ENCODE data around the gene GPLD1.
"Not testable (repeated sequence)": the region's sequence is repeated elsewhere in the genome, so short reads cannot be mapped to it uniquely, and the experiment has no call there.

The GPLD1 gene

GRCh38 chr6:24382891-24383494, 106.4 kb downstream of the GPLD1 start:
- not testable (repeated sequence) for H3K4me3 ChIP-seq (ENCODE audit: low read length)

GRCh38 chr6:24382220-24382540, 107.2 kb downstream of the GPLD1 start:
- H3K4me1 ChIP-seq (ENCODE audit: control insufficient read depth, insufficient read depth, low read length) = no peaks in the 10 kb centered on the region
- no peaks in the 10 kb centered on the region for H3K27me3 ChIP-seq (ENCODE audit: control insufficient read depth, insufficient read depth, low read length)
- H3K4me3 ChIP-seq (ENCODE audit: low read length) = no peak overlapping the region
- no peaks in the 10 kb centered on the region for H3K9me3 ChIP-seq (ENCODE audit: control insufficient read depth, low read length)
- no peaks in the 10 kb centered on the region for H3K36me3 ChIP-seq (ENCODE audit: control insufficient read depth, insufficient read depth, low read length)
- no peak overlapping the region for H3K9ac ChIP-seq (ENCODE audit: low read length)

More at GRCh38 chr6:24382891-24383494, 106.4 kb downstream of the GPLD1 start:
- H3K27me3 ChIP-seq (ENCODE audit: control insufficient read depth, insufficient read depth, low read length); H3K9me3 ChIP-seq (ENCODE audit: control insufficient read depth, low read length); H3K36me3 ChIP-seq (ENCODE audit: control insufficient read depth, insufficient read depth, low read length); H3K9ac ChIP-seq (ENCODE audit: low read length); H3K4me1 ChIP-seq (ENCODE audit: control insufficient read depth, insufficient read depth, low read length): not testable (repeated sequence)

DNA sequence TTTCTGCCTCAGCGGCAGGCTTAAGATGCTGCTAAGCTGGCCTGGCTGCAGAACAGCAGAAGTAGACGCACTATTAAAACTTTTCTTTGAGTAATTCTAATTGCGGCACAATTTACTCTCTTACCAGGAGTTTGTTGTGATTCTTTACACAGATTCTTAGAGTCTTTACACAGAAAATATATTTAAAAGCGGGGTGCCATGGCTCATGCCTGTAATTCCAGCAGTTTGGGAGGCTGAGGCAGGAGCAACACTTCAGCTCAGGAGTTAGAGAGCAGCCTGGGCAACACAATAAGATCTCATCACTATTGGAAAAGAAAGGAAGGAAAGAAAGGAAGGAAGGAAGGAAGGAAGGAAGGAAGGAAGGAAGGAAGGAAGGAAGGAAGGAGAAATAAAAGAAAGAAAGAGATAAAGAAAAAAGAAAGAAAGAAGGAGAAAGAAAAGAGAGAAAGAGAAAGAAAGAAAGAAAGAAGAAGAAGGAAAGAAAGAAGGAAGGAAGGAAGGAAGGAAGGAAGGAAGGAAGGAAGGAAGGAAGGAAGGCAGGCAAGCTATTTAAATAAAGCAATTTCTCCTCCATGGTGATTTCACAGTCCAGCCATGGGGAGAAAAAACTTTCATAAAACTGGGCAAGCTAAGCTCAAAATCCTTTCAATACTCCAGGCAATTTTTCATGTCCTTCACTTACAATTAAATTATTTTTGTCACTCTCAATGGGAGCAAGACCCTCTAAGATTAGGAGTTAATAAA, 107.7 kb downstream of the GPLD1 start:
- Histone ChIP-seq H3K4me3 (ENCODE audit: low read length) (no peak overlapping the region), H3K27me3 (ENCODE audit: control insufficient read depth, insufficient read depth, low read length) (no peaks in the 10 kb centered on the region), H3K9me3 (ENCODE audit: control insufficient read depth, low read length) (no peaks in the 10 kb centered on the region), H3K36me3 (ENCODE audit: control insufficient read depth, insufficient read depth, low read length) (no peaks in the 10 kb centered on the region), H3K4me1 (ENCODE audit: control insufficient read depth, insufficient read depth, low read length) (no peaks in the 10 kb centered on the region), H3K9ac (ENCODE audit: low read length) (no peak overlapping the region)

GRCh38 chr6:24378473-24379097, 110.8 kb downstream of the GPLD1 start:
- H3K4me1 ChIP-seq (ENCODE audit: control insufficient read depth, insufficient read depth, low read length) = no peaks in the 10 kb centered on the region
- no peaks in the 10 kb centered on the region for H3K36me3 ChIP-seq (ENCODE audit: control insufficient read depth, insufficient read depth, low read length)
- no peaks in the 10 kb centered on the region for H3K9me3 ChIP-seq (ENCODE audit: control insufficient read depth, low read length)
- no peak overlapping the region for H3K9ac ChIP-seq (ENCODE audit: low read length)
- no peak overlapping the region for H3K4me3 ChIP-seq (ENCODE audit: low read length)
- no peaks in the 10 kb centered on the region for H3K27me3 ChIP-seq (ENCODE audit: control insufficient read depth, insufficient read depth, low read length)

All from mucosa of stomach (tissue), 1 donor.